Endothelial cell of umbilical vein (primary cell): ENCODE results near the gene CCDC14.

Source experiments
- EZH2 ChIP-seq: IDR thresholded peaks from 2 replicates; pipeline ENCODE4 v1.6.1; 2012; ENCODE audit warnings: borderline replicate concordance, low read depth, mild to moderate bottlenecking, moderate library complexity, low read length, inconsistent platforms; ENCODE audit not compliant: severe bottlenecking
- GATA2 ChIP-seq: IDR thresholded peaks from 2 replicates; pipeline ENCODE4 v1.7.0; 2011; ENCODE audit warnings: low read depth, mild to moderate bottlenecking, moderate library complexity, mixed read lengths, low read length; ENCODE audit not compliant: insufficient read length, insufficient read depth
- JUN ChIP-seq: IDR thresholded peaks from 2 replicates; pipeline ENCODE4 v1.6.1; 2011; ENCODE audit warnings: borderline replicate concordance, low read depth; ENCODE audit not compliant: insufficient read length, insufficient read depth
- MAX ChIP-seq: IDR thresholded peaks from 2 replicates; pipeline ENCODE4 v1.6.1; 2011; ENCODE audit not compliant: insufficient read depth, insufficient read length
- MYC ChIP-seq: IDR thresholded peaks from one replicate; pipeline ENCODE4 v1.6.1; 2011; ENCODE audit warnings: mild to moderate bottlenecking, low read depth, low read length
- POLR2A ChIP-seq: IDR thresholded peaks from 2 replicates; pipeline ENCODE4 v1.6.1; 2012; ENCODE audit warnings: low read depth, mild to moderate bottlenecking, control low read depth, low read length
- POLR2AphosphoS5 ChIP-seq: IDR thresholded peaks from 2 replicates; pipeline ENCODE4 v1.6.1; 2012; ENCODE audit warnings: low read depth, mild to moderate bottlenecking, control low read depth, low read length, moderate library complexity; ENCODE audit not compliant: insufficient read depth
- TF ChIP-seq, protein P1 (sequence below), 2 donors: IDR thresholded peaks; 1 replicate in 1 of 2; 2 replicates in 1 of 2; pipeline ENCODE4 v1.5.1; 2011; ENCODE audit warnings: low read length in 2 of 2, mild to moderate bottlenecking in 2 of 2, moderate library complexity in 2 of 2, control low read depth in 1 of 2, inconsistent platforms in 1 of 2, low read depth in 1 of 2; ENCODE audit not compliant: insufficient read depth in 1 of 2; ENCODE audit errors: extremely low read depth in 1 of 2

DNA sequence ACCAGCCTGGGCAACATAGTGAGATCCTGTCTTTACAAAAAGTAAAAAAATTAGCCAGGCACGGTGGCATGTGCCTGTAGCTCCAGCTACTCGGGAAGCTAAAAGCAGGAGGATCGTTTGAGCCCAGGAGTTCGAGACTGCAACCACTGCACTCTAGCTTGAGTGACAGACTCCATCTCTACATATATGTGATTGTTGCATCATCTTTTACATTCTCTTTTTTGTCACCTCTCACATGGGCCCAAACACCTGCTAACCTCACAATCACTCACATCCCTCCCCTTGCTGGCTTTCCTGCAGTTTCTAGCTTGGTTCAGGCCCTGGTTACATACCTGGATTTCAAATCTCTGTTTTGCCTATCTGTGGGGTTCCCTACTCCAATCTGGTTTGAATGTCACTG, 96.3 kb downstream of the CCDC14 start:
- no peak for TF ChIP-seq POLR2A
- TF ChIP-seq, protein P1, sequence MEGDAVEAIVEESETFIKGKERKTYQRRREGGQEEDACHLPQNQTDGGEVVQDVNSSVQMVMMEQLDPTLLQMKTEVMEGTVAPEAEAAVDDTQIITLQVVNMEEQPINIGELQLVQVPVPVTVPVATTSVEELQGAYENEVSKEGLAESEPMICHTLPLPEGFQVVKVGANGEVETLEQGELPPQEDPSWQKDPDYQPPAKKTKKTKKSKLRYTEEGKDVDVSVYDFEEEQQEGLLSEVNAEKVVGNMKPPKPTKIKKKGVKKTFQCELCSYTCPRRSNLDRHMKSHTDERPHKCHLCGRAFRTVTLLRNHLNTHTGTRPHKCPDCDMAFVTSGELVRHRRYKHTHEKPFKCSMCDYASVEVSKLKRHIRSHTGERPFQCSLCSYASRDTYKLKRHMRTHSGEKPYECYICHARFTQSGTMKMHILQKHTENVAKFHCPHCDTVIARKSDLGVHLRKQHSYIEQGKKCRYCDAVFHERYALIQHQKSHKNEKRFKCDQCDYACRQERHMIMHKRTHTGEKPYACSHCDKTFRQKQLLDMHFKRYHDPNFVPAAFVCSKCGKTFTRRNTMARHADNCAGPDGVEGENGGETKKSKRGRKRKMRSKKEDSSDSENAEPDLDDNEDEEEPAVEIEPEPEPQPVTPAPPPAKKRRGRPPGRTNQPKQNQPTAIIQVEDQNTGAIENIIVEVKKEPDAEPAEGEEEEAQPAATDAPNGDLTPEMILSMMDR (IDR thresholded peaks at IDR 0.05; ENCODE audit: extremely low read depth in 1 of 2, insufficient read depth in 1 of 2, low read depth in 1 of 2, low read length in 2 of 2) = no peak
- no peak for TF ChIP-seq EZH2
- TF ChIP-seq JUN = no peak
- no peak for TF ChIP-seq POLR2AphosphoS5
- TF ChIP-seq MAX = no peak
- TF ChIP-seq GATA2 = no peak
- TF ChIP-seq MYC = no peak
